MM.1S (cell line): ENCODE measurements around the gene EIF2S1.

Source experiments
- DNase-seq: peaks from one replicate; pipeline ENCODE4 v3.0.0-alpha.2; 2015
- H2AFZ ChIP-seq: fragments of 300-600 bp; sonication (generic); 2 replicates; pipeline ENCODE4 v1.6.0; 2016; ENCODE audit warnings: antibody characterized with exemption, low read length
- H3F3A ChIP-seq: fragments of 300-600 bp; sonication (generic); 2 replicates; pipeline ENCODE4 v1.6.1; 2016; ENCODE audit warnings: mild to moderate bottlenecking, antibody characterized with exemption, low read length, moderate library complexity, mixed read lengths; ENCODE audit not compliant: insufficient read depth
- H3K27ac ChIP-seq: fragments of 300-600 bp; sonication (generic); 2 replicates; pipeline ENCODE4 v1.5.1; 2016; ENCODE audit warnings: mild to moderate bottlenecking, low read length
- H3K27me3 ChIP-seq: fragments of 300-600 bp; sonication (generic); replicated peaks from 2 replicates; pipeline ENCODE4 v1.6.0; 2016; ENCODE audit warnings: low read length; ENCODE audit not compliant: insufficient read depth
- H3K36me3 ChIP-seq: fragments of 300-600 bp; sonication (generic); replicated peaks from 2 replicates; pipeline ENCODE4 v1.6.1; 2016; ENCODE audit warnings: mild to moderate bottlenecking, low read length, mixed read lengths; ENCODE audit not compliant: insufficient read depth
- H3K4me1 ChIP-seq: fragments of 300-600 bp; sonication (generic); 2 replicates; pipeline ENCODE4 v1.6.1; 2016; ENCODE audit warnings: low read length, mixed read lengths
- H3K4me2 ChIP-seq: fragments of 300-600 bp; sonication (generic); 2 replicates; pipeline ENCODE4 v1.6.0; 2016; ENCODE audit warnings: low read depth, low read length
- H3K4me3 ChIP-seq: fragments of 300-600 bp; sonication (generic); 2 replicates; pipeline ENCODE4 v1.5.1; 2016; ENCODE audit warnings: low read length, mixed read lengths
- H3K79me2 ChIP-seq: fragments of 300-600 bp; sonication (generic); 2 replicates; pipeline ENCODE4 v1.6.1; 2016; ENCODE audit warnings: mixed run types, low read length, mixed read lengths
- H3K9ac ChIP-seq: fragments of 300-600 bp; sonication (generic); 2 replicates; pipeline ENCODE4 v1.6.1; 2016; ENCODE audit warnings: low read length, mixed read lengths
- H3K9me2 ChIP-seq: fragments of 300-600 bp; sonication (generic); replicated peaks from 2 replicates; pipeline ENCODE4 v1.6.1; 2016; ENCODE audit warnings: mild to moderate bottlenecking, low read length, mixed read lengths; ENCODE audit not compliant: insufficient read depth
- H3K9me3 ChIP-seq: fragments of 300-600 bp; sonication (generic); replicated peaks from 2 replicates; pipeline ENCODE4 v1.6.1; 2016; ENCODE audit warnings: mild to moderate bottlenecking, low read length, mixed read lengths; ENCODE audit not compliant: insufficient read depth
- H4K20me1 ChIP-seq: fragments of 300-600 bp; sonication (generic); 2 replicates; pipeline ENCODE4 v1.6.1; 2016; ENCODE audit warnings: mild to moderate bottlenecking, low read length, moderate library complexity, mixed read lengths; ENCODE audit not compliant: insufficient read depth
- CTCF ChIP-seq: fragments of 300-600 bp; sonication (generic); IDR thresholded peaks from 2 replicates; pipeline ENCODE4 v1.5.1; 2016; ENCODE audit warnings: antibody characterized with exemption, low read length, mixed read lengths
- EZH2 ChIP-seq: fragments of 300-600 bp; sonication (generic); optimal IDR thresholded peaks from 2 replicates; pipeline ENCODE3; 2017; ENCODE audit warnings: low read depth, mild to moderate bottlenecking, antibody characterized with exemption, low read length, mixed read lengths
- EZH2phosphoT487 ChIP-seq: fragments of 300-600 bp; sonication (generic); IDR thresholded peaks from 2 replicates; pipeline ENCODE4 v1.6.1; 2018; ENCODE audit warnings: antibody characterized with exemption, low read length

The EIF2S1 gene

GRCh38 chr14:67435603-67436002 lies 75.5 kb downstream of the EIF2S1 start:
- Histone ChIP-seq H4K20me1 (no peaks in the 10 kb centered on the region), H3K9me2 (no peaks in the 10 kb centered on the region), H3K9me3 (no peaks in the 10 kb centered on the region), H3K4me3 (no peak overlapping the region), H3F3A (no peaks in the 10 kb centered on the region), H3K9ac (no peak overlapping the region), H2AFZ (no peak overlapping the region), H3K4me1 (no peaks in the 10 kb centered on the region), H3K4me2 (no peak overlapping the region), H3K27me3 (no peaks in the 10 kb centered on the region), H3K27ac (no peak overlapping the region), H3K36me3 (no peaks in the 10 kb centered on the region), H3K79me2 (no peaks in the 10 kb centered on the region)
- DNase-seq, result no peak
- TF ChIP-seq EZH2phosphoT487 (no peak), EZH2 (no peak), CTCF (no peak)
